GM20000 (cell line): ENCODE results near the gene MOV10L1.

Source experiments
- DNase-seq: peaks from one replicate; pipeline ENCODE4 v3.0.0; 2012; ENCODE audit warnings: low spot score
- TF ChIP-seq, protein P1 (sequence below): IDR thresholded peaks from 2 replicates; pipeline ENCODE4 v1.5.1; 2012; ENCODE audit warnings: mild to moderate bottlenecking, control low read depth; ENCODE audit errors: extremely low read depth, missing control alignments

Gene MOV10L1

GRCh38 chr22:50087646-50088045, 2.2 kb upstream of the MOV10L1 start:
- TF ChIP-seq, protein P1, sequence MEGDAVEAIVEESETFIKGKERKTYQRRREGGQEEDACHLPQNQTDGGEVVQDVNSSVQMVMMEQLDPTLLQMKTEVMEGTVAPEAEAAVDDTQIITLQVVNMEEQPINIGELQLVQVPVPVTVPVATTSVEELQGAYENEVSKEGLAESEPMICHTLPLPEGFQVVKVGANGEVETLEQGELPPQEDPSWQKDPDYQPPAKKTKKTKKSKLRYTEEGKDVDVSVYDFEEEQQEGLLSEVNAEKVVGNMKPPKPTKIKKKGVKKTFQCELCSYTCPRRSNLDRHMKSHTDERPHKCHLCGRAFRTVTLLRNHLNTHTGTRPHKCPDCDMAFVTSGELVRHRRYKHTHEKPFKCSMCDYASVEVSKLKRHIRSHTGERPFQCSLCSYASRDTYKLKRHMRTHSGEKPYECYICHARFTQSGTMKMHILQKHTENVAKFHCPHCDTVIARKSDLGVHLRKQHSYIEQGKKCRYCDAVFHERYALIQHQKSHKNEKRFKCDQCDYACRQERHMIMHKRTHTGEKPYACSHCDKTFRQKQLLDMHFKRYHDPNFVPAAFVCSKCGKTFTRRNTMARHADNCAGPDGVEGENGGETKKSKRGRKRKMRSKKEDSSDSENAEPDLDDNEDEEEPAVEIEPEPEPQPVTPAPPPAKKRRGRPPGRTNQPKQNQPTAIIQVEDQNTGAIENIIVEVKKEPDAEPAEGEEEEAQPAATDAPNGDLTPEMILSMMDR: no peak
- DNase-seq: no peak

DNA sequence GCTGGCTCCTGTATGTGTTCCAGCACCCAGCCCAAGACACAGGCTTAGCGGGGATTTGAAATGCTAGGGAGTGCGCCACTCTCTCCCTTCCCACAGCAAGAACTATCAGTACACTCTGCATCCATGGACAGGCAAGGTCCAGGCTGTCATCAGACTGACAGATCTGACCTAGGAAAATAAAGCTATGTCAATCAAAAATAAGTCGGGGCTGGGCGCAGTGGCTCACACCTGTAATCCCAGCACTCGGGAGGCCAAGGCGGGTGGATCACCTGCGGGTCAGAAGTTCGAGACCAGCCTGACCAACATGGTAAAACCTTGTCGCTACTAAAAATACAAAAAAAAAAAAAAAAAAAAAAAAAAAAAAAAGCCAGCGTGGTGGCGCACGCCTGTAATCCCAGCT, 1.7 kb upstream of the MOV10L1 start:
- DNase-seq: no peak
- TF ChIP-seq, protein P1: no peak

DNA sequence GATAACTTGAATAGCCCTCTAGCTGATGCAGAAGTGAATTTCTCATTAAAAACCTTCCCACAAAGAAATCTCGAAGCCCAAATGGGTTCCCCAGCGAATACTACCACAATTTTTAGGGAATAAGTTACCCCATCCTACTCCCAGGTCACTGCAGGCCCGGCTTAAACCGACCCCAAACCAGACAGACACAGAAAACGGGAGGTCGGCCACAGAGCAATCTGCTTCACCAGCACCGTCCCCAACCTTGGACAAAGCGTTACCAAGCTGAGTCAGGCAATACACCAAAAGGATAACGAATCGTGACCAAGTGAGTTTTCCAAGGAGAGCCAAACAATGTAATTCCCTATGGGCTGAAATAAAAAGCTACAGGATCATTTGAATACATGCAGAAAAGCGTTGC, 575 bp upstream of the MOV10L1 start:
- TF ChIP-seq, protein P1: no peak

GRCh38 chr22:50090412-50090714, 557 bp downstream of the MOV10L1 start:
- TF ChIP-seq, protein P1: no peak
- no peak for DNase-seq

More for the DNA sequence above, 575 bp upstream of the MOV10L1 start:
- no peak for DNase-seq

DNA sequence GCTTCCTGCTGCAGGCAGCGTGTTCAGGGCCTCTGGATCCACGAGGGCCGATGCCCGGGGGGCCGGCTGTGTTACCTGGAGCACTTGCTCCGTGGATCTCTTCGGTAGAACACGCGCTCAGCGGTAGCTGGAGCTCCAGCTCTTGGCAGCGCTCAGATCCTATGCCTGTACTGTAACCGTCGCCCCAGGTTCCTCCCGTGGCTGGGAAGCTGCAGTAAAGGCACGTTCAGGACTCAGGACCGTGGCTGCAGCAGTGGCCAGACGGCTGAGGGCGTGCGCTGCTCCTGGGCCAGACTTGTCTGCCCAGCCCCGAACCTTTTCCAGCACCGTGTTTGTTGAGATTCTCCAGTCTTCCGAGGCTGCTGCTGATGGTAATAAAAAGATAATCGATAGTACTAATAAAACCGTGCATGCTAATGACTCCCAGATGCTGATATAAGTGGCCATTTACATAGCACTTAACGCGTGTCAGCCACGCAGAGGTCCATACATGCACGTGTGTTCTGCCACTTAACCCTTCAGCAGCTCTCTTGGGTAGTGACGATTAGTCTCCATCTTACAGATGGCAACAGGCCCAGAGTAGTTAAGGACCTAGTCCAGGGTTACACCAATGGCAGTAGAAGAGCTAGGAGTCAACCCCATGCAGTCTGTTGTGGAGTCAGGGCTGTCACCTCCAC, 1.4 kb downstream of the MOV10L1 start:
- DNase-seq: no peak
- TF ChIP-seq, protein P1: no peak

DNA sequence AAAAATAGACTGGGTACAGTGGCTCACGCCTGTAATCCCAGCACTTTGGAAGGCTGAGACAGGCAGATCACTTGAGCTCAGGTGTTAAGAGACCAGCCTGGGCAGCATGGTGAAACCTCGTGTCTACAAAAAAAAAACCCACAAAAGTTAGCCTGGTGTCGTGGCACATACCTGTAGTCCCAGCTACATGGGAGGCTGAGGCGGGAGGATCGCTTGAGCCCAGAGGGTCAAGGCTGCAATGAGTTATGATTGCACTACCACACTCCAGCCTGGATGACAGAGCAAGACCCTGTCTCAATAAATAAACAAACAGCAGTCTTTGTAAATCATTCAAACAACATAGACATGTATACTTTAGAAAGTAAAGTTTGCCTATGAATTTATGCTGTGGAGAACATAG, 2.5 kb downstream of the MOV10L1 start:
- TF ChIP-seq, protein P1: no peak
- DNase-seq: no peak

- TF ChIP-seq, protein P1: no peak
Measured at GRCh38 chr22:50098052-50098451, 8.2 kb downstream of the MOV10L1 start.

More at GRCh38 chr22:50098052-50098451, 8.2 kb downstream of the MOV10L1 start:
- no peak for DNase-seq
